Effector memory CD8-positive, alpha-beta T cell (primary cell): Measurements from ENCODE around the gene DCLK2.

Source experiments
- ATAC-seq: fragments of 150-1000 bp; cut with Tn5 transposase; replicated peaks from 2 replicates; pipeline ENCODE4 v1.10.0; 2021; ENCODE audit warnings: mild to moderate bottlenecking, moderate library complexity
- DNase-seq, 3 experiments: peaks; one replicate each; pipeline ENCODE4 v3.0.0; 2021
- H3K27ac Mint-ChIP-seq, 2 donors: one replicate each; pipeline ENCODE4 v1.8.0; 2022; ENCODE audit warnings: mild to moderate bottlenecking in 2 of 2, mixed read lengths in 2 of 2, moderate library complexity in 2 of 2
- H3K27me3 Mint-ChIP-seq, 2 donors: one replicate each; pipeline ENCODE4 v1.8.0; 2022; ENCODE audit warnings: mixed read lengths in 2 of 2
- H3K36me3 Mint-ChIP-seq: one replicate; pipeline ENCODE4 v1.8.0; 2022; ENCODE audit warnings: mild to moderate bottlenecking, moderate library complexity, mixed read lengths; ENCODE audit not compliant: insufficient read depth
- H3K4me1 Mint-ChIP-seq, 2 donors: one replicate each; pipeline ENCODE4 v1.8.0; 2022; ENCODE audit warnings: low read depth in 2 of 2, mixed read lengths in 2 of 2
- H3K4me3 Mint-ChIP-seq, 2 donors: one replicate each; pipeline ENCODE4 v1.8.0; 2022; ENCODE audit warnings: mild to moderate bottlenecking in 2 of 2, mixed read lengths in 2 of 2, moderate library complexity in 2 of 2
- H3K9me3 Mint-ChIP-seq, 2 donors: one replicate each; pipeline ENCODE4 v1.8.0; 2022; ENCODE audit warnings: mixed read lengths in 2 of 2

DCLK2 gene

GRCh38 chr4:150133605-150134004 is 55.4 kb downstream of the DCLK2 start:
- peaks cover 2% of the 10 kb centered on the region for H3K36me3 Mint-ChIP-seq
- ATAC-seq (no peak), DNase-seq (no peak)
- no peak overlapping the region for H3K27ac Mint-ChIP-seq
- H3K27me3 Mint-ChIP-seq, result peaks cover 10 to 12% of the 10 kb centered on the region in 2 donors
- no peaks in the 10 kb centered on the region for H3K4me1 Mint-ChIP-seq
- no peaks in the 10 kb centered on the region for H3K9me3 Mint-ChIP-seq
- H3K4me3 Mint-ChIP-seq, result no peak overlapping the region

- ATAC-seq (no peak), DNase-seq (no peak)
- H3K27me3 Mint-ChIP-seq, result peaks cover 7 to 10% of the 10 kb centered on the region in 2 donors
- H3K36me3 Mint-ChIP-seq, result peaks cover 2% of the 10 kb centered on the region
- H3K4me3 Mint-ChIP-seq, result no peak overlapping the region
- no peaks in the 10 kb centered on the region for H3K9me3 Mint-ChIP-seq
- no peaks in the 10 kb centered on the region for H3K4me1 Mint-ChIP-seq
- H3K27ac Mint-ChIP-seq, result no peak overlapping the region
Measured at GRCh38 chr4:150135134-150135772, 57.0 kb downstream of the DCLK2 start.

GRCh38 chr4:150136036-150136435 is 57.8 kb downstream of the DCLK2 start:
- peaks cover 7 to 10% of the 10 kb centered on the region in 2 donors for H3K27me3 Mint-ChIP-seq
- H3K4me1 Mint-ChIP-seq, result no peaks in the 10 kb centered on the region
- no peak overlapping the region for H3K27ac Mint-ChIP-seq
- H3K9me3 Mint-ChIP-seq, result no peaks in the 10 kb centered on the region
- no peak for ATAC-seq
- DNase-seq, result no peak
- no peak overlapping the region for H3K4me3 Mint-ChIP-seq
- peaks cover 2% of the 10 kb centered on the region for H3K36me3 Mint-ChIP-seq

- no peak overlapping the region for H3K27ac Mint-ChIP-seq
- no peaks in the 10 kb centered on the region for H3K9me3 Mint-ChIP-seq
- no peak for ATAC-seq
- peaks cover 7 to 10% of the 10 kb centered on the region in 2 donors for H3K27me3 Mint-ChIP-seq
- peaks cover 2% of the 10 kb centered on the region for H3K36me3 Mint-ChIP-seq
- no peak for DNase-seq
- no peaks in the 10 kb centered on the region for H3K4me1 Mint-ChIP-seq
- H3K4me3 Mint-ChIP-seq, result no peak overlapping the region
Measured at GRCh38 chr4:150136481-150136880, 58.2 kb downstream of the DCLK2 start.

- H3K4me1 Mint-ChIP-seq, result no peaks in the 10 kb centered on the region
- no peak overlapping the region for H3K27ac Mint-ChIP-seq
- peaks cover 0 to 2% of the 10 kb centered on the region in 2 donors for H3K27me3 Mint-ChIP-seq
- no peaks in the 10 kb centered on the region for H3K9me3 Mint-ChIP-seq
- ATAC-seq, result no peak
- peaks cover 2% of the 10 kb centered on the region for H3K36me3 Mint-ChIP-seq
- H3K4me3 Mint-ChIP-seq, result no peak overlapping the region
- no peak for DNase-seq
Measured at GRCh38 chr4:150139297-150139865, 61.1 kb downstream of the DCLK2 start.

- Mint-ChIP-seq H3K4me3 (no peak overlapping the region), H3K27me3 (peaks cover 0 to 12% of the 10 kb centered on the region in 2 donors), H3K36me3 (no peaks in the 10 kb centered on the region), H3K27ac (no peak overlapping the region), H3K4me1 (no peaks in the 10 kb centered on the region), H3K9me3 (no peaks in the 10 kb centered on the region)
- no peak for DNase-seq
- ATAC-seq, result no peak
Measured at GRCh38 chr4:150140774-150141400, 62.6 kb downstream of the DCLK2 start.

GRCh38 chr4:150141756-150142155 is 63.5 kb downstream of the DCLK2 start:
- peaks cover 0 to 12% of the 10 kb centered on the region in 2 donors for H3K27me3 Mint-ChIP-seq
- no peaks in the 10 kb centered on the region for H3K36me3 Mint-ChIP-seq
- H3K4me1 Mint-ChIP-seq, result no peaks in the 10 kb centered on the region
- no peak for ATAC-seq
- no peak for DNase-seq
- H3K27ac Mint-ChIP-seq, result no peak overlapping the region
- H3K4me3 Mint-ChIP-seq, result no peak overlapping the region
- H3K9me3 Mint-ChIP-seq, result no peaks in the 10 kb centered on the region

- Mint-ChIP-seq H3K36me3 (no peaks in the 10 kb centered on the region), H3K27me3 (peaks cover 0 to 12% of the 10 kb centered on the region in 2 donors), H3K27ac (no peak overlapping the region), H3K4me3 (no peak overlapping the region), H3K9me3 (no peaks in the 10 kb centered on the region), H3K4me1 (no peaks in the 10 kb centered on the region)
- ATAC-seq (no peak), DNase-seq (no peak)
Measured at GRCh38 chr4:150142831-150143230, 64.6 kb downstream of the DCLK2 start.

GRCh38 chr4:150145090-150145945 is 67.1 kb downstream of the DCLK2 start:
- ATAC-seq, result no peak
- H3K36me3 Mint-ChIP-seq, result no peaks in the 10 kb centered on the region
- H3K4me1 Mint-ChIP-seq, result no peaks in the 10 kb centered on the region
- peaks cover 0 to 12% of the 10 kb centered on the region in 2 donors for H3K27me3 Mint-ChIP-seq
- no peak overlapping the region for H3K4me3 Mint-ChIP-seq
- DNase-seq, result no peak
- H3K27ac Mint-ChIP-seq, result no peak overlapping the region
- H3K9me3 Mint-ChIP-seq, result no peaks in the 10 kb centered on the region

- H3K27ac Mint-ChIP-seq, result no peak overlapping the region
- DNase-seq, result no peak
- H3K27me3 Mint-ChIP-seq, result peaks cover 0 to 12% of the 10 kb centered on the region in 2 donors
- no peak for ATAC-seq
- no peaks in the 10 kb centered on the region for H3K9me3 Mint-ChIP-seq
- H3K4me1 Mint-ChIP-seq, result no peaks in the 10 kb centered on the region
- H3K4me3 Mint-ChIP-seq, result no peak overlapping the region
- no peaks in the 10 kb centered on the region for H3K36me3 Mint-ChIP-seq
Measured at GRCh38 chr4:150145946-150146340, 67.7 kb downstream of the DCLK2 start.

GRCh38 chr4:150149381-150149780 is 71.1 kb downstream of the DCLK2 start:
- DNase-seq, result no peak
- Mint-ChIP-seq H3K4me1 (no peaks in the 10 kb centered on the region), H3K9me3 (no peaks in the 10 kb centered on the region), H3K4me3 (no peak overlapping the region), H3K27me3 (peaks cover 0 to 10% of the 10 kb centered on the region in 2 donors), H3K36me3 (no peaks in the 10 kb centered on the region), H3K27ac (no peak overlapping the region)
- no peak for ATAC-seq

- ATAC-seq (no peak), DNase-seq (no peak)
- Mint-ChIP-seq H3K36me3 (no peaks in the 10 kb centered on the region), H3K4me3 (no peak overlapping the region), H3K4me1 (no peaks in the 10 kb centered on the region), H3K27ac (no peak overlapping the region), H3K27me3 (peaks cover 0 to 6% of the 10 kb centered on the region in 2 donors), H3K9me3 (no peaks in the 10 kb centered on the region)
Measured at GRCh38 chr4:150150629-150151062, 72.4 kb downstream of the DCLK2 start.

GRCh38 chr4:150152766-150153165 is 74.5 kb downstream of the DCLK2 start:
- DNase-seq, result no peak
- ATAC-seq, result no peak
- Mint-ChIP-seq H3K4me3 (no peak overlapping the region), H3K9me3 (no peaks in the 10 kb centered on the region), H3K27ac (no peak overlapping the region), H3K4me1 (no peaks in the 10 kb centered on the region), H3K27me3 (peaks cover 0 to 11% of the 10 kb centered on the region in 2 donors), H3K36me3 (no peaks in the 10 kb centered on the region)
